ENCODE data around the gene ABCF3. TPM values are rescaled to one million over a fixed set of nuclear protein-coding genes. Genes with fewer than 3 reads are reported as not detected.

ABCF3 gene
- total and polyA plus RNA-seq, 2 of the 13 experiments (the other 11 are each of a cell fraction or from before 2014, with no cell fraction given), result 38.8 to 46.5 TPM

DNA sequence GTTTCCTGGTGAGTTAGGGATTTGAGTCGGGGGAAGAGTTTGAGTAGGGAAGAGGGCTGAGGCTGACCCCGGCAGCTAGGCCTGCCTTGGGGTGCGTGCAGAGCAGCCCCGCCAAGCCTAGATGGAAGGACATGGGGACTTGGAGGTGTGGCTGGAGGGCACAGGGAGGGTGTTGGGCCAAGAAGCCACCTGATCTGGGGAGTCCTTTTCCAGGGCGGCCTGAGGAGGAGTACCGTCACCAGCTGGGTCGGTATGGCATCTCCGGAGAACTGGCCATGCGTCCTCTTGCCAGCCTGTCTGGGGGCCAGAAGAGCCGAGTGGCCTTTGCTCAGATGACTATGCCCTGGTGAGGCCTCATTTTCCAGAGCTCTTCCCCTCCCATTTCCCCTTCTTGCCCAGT is 6.9 kb downstream of the ABCF3 start:
- H3K27me3 ChIP-seq (ENCODE audit: control insufficient read depth in 1 of 2, insufficient read depth in 2 of 2, low read length in 2 of 2), result no peaks in the 10 kb centered on the region
- ATAC-seq, result no peak
- no peak overlapping the region for H3K4me2 ChIP-seq (ENCODE audit: low read depth, low read length)
- DNase-seq (ENCODE audit: low spot score), result no peak
- no peak for FAIRE-seq
- H3K27ac ChIP-seq (ENCODE audit: extremely low read length, insufficient read depth, low read length), result no peak overlapping the region
- no peaks in the 10 kb centered on the region for H3K9me3 ChIP-seq (ENCODE audit: low read length)
- H2AFZ ChIP-seq (ENCODE audit: low read length), result no peak overlapping the region
- peaks cover 12% of the 10 kb centered on the region for H3K79me2 ChIP-seq (ENCODE audit: insufficient read depth, low read length)
- ChIA-PET CTCF (ENCODE audit: low intra/inter-chr PET ratio, low total read pairs) (no interaction called here), POLR2A (no interaction called here)
- WGBS (ENCODE audit: low lambda C conversion rate), result 100% methylated on average over 8 of the region's 10 CpGs
- intact Hi-C loops (cut with micrococcal nuclease; ENCODE audit: unreplicated experiment) (no loop called here), in situ Hi-C loops (cut with HindIII; ENCODE audit: extremely low pct_ligation_motif_present, low pct_unique_long_range_greater_than_20kb) (no loop called here)
- H3K9ac ChIP-seq (ENCODE audit: insufficient read depth, low read depth, low read length), result no peak overlapping the region
- no TSS peak for BruUV-seq (replicated peaks)
- H3K4me3 ChIP-seq (replicated peaks in 1 of 3; ENCODE audit: insufficient read depth in 1 of 3, low read depth in 2 of 3, low read length in 3 of 3), result no peak overlapping the region
- TF ChIP-seq JUNB (CRISPR knock-in tag; IDR thresholded peaks at IDR 0.05; ENCODE audit: borderline replicate concordance) (no peak), ZNF563 (CRISPR knock-in tag; IDR thresholded peaks at IDR 0.05) (no peak), ELF1 (CRISPR knock-in tag; IDR thresholded peaks at IDR 0.05) (no peak), PHB2 (IDR thresholded peaks at IDR 0.05; ENCODE audit: partially characterized antibody) (no peak), ATAD3A (CRISPR knock-in tag; IDR thresholded peaks at IDR 0.05) (no peak), TAF1 (CRISPR knock-in tag; IDR thresholded peaks at IDR 0.05) (no peak), ZBTB1 (CRISPR knock-in tag; IDR thresholded peaks at IDR 0.05; ENCODE audit: borderline replicate concordance) (no peak)
- TF ChIP-seq, protein P1, sequence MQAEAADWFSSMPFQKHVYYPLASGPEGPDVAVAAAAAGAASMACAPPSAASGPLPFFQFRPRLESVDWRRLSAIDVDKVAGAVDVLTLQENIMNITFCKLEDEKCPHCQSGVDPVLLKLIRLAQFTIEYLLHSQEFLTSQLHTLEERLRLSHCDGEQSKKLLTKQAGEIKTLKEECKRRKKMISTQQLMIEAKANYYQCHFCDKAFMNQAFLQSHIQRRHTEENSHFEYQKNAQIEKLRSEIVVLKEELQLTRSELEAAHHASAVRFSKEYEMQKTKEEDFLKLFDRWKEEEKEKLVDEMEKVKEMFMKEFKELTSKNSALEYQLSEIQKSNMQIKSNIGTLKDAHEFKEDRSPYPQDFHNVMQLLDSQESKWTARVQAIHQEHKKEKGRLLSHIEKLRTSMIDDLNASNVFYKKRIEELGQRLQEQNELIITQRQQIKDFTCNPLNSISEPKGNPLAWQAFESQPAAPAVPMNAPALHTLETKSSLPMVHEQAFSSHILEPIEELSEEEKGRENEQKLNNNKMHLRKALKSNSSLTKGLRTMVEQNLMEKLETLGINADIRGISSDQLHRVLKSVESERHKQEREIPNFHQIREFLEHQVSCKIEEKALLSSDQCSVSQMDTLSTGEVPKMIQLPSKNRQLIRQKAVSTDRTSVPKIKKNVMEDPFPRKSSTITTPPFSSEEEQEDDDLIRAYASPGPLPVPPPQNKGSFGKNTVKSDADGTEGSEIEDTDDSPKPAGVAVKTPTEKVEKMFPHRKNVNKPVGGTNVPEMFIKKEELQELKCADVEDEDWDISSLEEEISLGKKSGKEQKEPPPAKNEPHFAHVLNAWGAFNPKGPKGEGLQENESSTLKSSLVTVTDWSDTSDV (CRISPR knock-in tag; IDR thresholded peaks at IDR 0.05), result no peak
- no peaks in the 10 kb centered on the region for H4K20me1 ChIP-seq (ENCODE audit: insufficient read depth, low read length)
- peaks cover 28 to 67% of the 10 kb centered on the region in 2 experiments for H3K36me3 ChIP-seq (replicated peaks in 1 of 2; ENCODE audit: control insufficient read depth in 1 of 2, insufficient read depth in 2 of 2, low read length in 2 of 2)
- H3K4me1 ChIP-seq (ENCODE audit: insufficient read depth, low read length), result peaks cover 16% of the 10 kb centered on the region

Measured in HepG2 (cell line).